ENCODE data around the gene FLCN. TPM values are rescaled to one million over a fixed set of nuclear protein-coding genes. Genes with fewer than 3 reads are reported as not detected.

Gene FLCN
- polyA plus RNA-seq, 1 donor from 2014 or later = 34.0 TPM

GRCh38 chr17:17253406-17253805 lies 16.4 kb upstream of the FLCN start:
- Histone ChIP-seq H3K9ac (ENCODE audit: low read length) (no peak overlapping the region), H2AFZ (ENCODE audit: low read depth, low read length) (no peak overlapping the region), H3K4me2 (ENCODE audit: low read length) (no peak overlapping the region), H3K36me3 (ENCODE audit: insufficient read depth, low read length) (peaks cover 3% of the 10 kb centered on the region), H3K4me3 (ENCODE audit: low read length) (no peak overlapping the region), H3F3A (ENCODE audit: insufficient read depth, low read length, poor library complexity, severe bottlenecking) (no peaks in the 10 kb centered on the region), H4K20me1 (ENCODE audit: insufficient read depth) (no peaks in the 10 kb centered on the region), H3K9me3 (ENCODE audit: low read length) (no peaks in the 10 kb centered on the region), H3K9me2 (ENCODE audit: insufficient read depth, low read length) (no peaks in the 10 kb centered on the region), H3K27me3 (ENCODE audit: insufficient read depth, low read depth, low read length) (no peaks in the 10 kb centered on the region), H3K79me2 (replicated peaks; ENCODE audit: insufficient read depth, low read length) (no peaks in the 10 kb centered on the region), H3K27ac (ENCODE audit: low read length) (no peak overlapping the region)
- no peak for TF ChIP-seq EP300 (conservative IDR thresholded peaks at IDR 0.05; ENCODE audit: poor library complexity, severe bottlenecking)
- TF ChIP-seq POLR2AphosphoS5 (IDR thresholded peaks at IDR 0.05) = no peak
- TF ChIP-seq REST (IDR thresholded peaks at IDR 0.05; ENCODE audit: borderline replicate concordance) = no peak

- TF ChIP-seq POLR2AphosphoS5 (IDR thresholded peaks at IDR 0.05) = no peak
- TF ChIP-seq EP300 (conservative IDR thresholded peaks at IDR 0.05; ENCODE audit: poor library complexity, severe bottlenecking) = no peak
- TF ChIP-seq TAF1 (IDR thresholded peaks at IDR 0.05; ENCODE audit: low read depth) = no peak
- no peak for TF ChIP-seq MXI1 (conservative IDR thresholded peaks at IDR 0.05; ENCODE audit: poor library complexity, severe bottlenecking)
- no peak for TF ChIP-seq REST (IDR thresholded peaks at IDR 0.05; ENCODE audit: borderline replicate concordance)
- TF ChIP-seq SMC3 (conservative IDR thresholded peaks at IDR 0.05; ENCODE audit: poor library complexity) = no peak
- TF ChIP-seq CTCF (IDR thresholded peaks at IDR 0.05; ENCODE audit: poor library complexity, severe bottlenecking) = no peak
- no peak for TF ChIP-seq EZH2 (IDR thresholded peaks at IDR 0.05; ENCODE audit: borderline replicate concordance, insufficient read depth, low read length, poor library complexity, severe bottlenecking)
- no peak for TF ChIP-seq RAD21 (conservative IDR thresholded peaks at IDR 0.05)
- no peak overlapping the region for H3K4me2 ChIP-seq (ENCODE audit: low read length)
- H4K20me1 ChIP-seq (ENCODE audit: insufficient read depth) = no peaks in the 10 kb centered on the region
- H3K9me2 ChIP-seq (ENCODE audit: insufficient read depth, low read length) = no peaks in the 10 kb centered on the region
- H3K9ac ChIP-seq (ENCODE audit: low read length) = no peak overlapping the region
- H3K27me3 ChIP-seq (ENCODE audit: insufficient read depth, low read depth, low read length) = no peaks in the 10 kb centered on the region
- no peak overlapping the region for H3K4me3 ChIP-seq (ENCODE audit: low read length)
- H2AFZ ChIP-seq (ENCODE audit: low read depth, low read length) = no peak overlapping the region
- H3K79me2 ChIP-seq (replicated peaks; ENCODE audit: insufficient read depth, low read length) = no peaks in the 10 kb centered on the region
- H3K27ac ChIP-seq (ENCODE audit: low read length) = no peak overlapping the region
- H3K36me3 ChIP-seq (ENCODE audit: insufficient read depth, low read length) = peaks cover 3% of the 10 kb centered on the region
- no peaks in the 10 kb centered on the region for H3K9me3 ChIP-seq (ENCODE audit: low read length)
- no peaks in the 10 kb centered on the region for H3F3A ChIP-seq (ENCODE audit: insufficient read depth, low read length, poor library complexity, severe bottlenecking)
These were observed 15.2 kb upstream of the FLCN start for GRCh38 chr17:17252149-17252661.

Data from neural cell (in vitro differentiated cells).